ENCODE data around the gene GRIK2.

DNA sequence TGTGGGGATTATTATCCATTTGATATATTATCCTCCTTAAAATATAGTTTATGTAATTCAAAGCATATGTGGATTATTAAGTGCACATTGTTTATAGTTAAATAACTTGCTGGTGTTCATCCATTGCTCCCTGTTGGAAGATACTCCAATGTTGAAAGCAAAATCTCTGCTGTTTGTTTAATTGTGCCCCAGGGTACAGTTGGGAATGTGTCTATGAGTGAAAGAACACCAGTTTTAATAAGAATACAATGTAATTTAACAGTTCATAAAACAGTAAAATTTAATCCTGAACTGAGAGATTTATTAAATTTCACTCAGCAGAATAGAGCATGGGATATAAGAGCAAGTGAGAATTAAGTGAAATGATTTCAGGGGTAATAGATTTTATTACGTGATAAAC lies 364.9 kb downstream of the GRIK2 start:
- TF ChIP-seq POLR2A (IDR thresholded peaks at IDR 0.05; ENCODE audit: low read depth, low read length) (no peak), POLR2AphosphoS5 (IDR thresholded peaks at IDR 0.05; ENCODE audit: low read depth, low read length) (no peak), TAF1 (IDR thresholded peaks at IDR 0.05; ENCODE audit: borderline replicate concordance, low read depth, low read length) (no peak)

Measured in GM12892 (cell line).